ENCODE data around the gene MRGPRD.

DNA sequence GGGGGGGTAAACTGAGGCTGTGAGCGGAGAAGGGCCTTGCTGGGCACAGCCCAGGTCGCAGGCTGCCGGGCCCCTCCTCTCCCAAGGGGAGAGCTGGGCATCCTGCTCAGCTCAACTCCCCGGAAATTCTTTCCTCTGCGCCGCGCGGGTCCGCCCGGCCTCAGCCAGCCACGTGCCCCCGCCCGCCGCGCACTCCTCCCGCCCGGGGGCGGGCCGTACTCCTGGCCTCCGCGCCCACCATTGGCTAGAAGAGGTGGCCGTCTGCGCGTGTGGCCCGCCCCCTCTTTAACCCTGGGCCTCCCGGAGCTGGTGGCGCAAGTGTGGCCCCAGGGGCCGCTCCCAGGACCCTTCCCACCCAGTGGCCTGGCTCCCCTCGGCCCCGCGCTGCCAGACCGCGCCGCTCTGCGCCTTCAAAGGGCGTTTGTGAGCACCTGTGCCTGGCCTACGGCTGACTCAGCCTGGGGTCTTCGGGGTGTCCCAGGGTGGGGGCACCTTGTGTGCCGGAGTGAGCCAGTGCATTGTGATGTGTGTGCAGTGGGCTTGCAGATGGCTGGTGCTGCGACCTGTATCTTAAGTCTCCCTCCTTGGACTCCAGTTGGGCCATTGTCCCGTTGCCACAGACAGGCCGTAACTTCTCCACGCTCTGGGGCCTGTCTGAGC lies 30.3 kb upstream of the MRGPRD start:
- no peak for TF ChIP-seq SIN3A (IDR thresholded peaks at IDR 0.05; ENCODE audit: low read depth)
- TF ChIP-seq CEBPB (IDR thresholded peaks at IDR 0.05; ENCODE audit: low read depth), result no peak
- TF ChIP-seq, protein P1, sequence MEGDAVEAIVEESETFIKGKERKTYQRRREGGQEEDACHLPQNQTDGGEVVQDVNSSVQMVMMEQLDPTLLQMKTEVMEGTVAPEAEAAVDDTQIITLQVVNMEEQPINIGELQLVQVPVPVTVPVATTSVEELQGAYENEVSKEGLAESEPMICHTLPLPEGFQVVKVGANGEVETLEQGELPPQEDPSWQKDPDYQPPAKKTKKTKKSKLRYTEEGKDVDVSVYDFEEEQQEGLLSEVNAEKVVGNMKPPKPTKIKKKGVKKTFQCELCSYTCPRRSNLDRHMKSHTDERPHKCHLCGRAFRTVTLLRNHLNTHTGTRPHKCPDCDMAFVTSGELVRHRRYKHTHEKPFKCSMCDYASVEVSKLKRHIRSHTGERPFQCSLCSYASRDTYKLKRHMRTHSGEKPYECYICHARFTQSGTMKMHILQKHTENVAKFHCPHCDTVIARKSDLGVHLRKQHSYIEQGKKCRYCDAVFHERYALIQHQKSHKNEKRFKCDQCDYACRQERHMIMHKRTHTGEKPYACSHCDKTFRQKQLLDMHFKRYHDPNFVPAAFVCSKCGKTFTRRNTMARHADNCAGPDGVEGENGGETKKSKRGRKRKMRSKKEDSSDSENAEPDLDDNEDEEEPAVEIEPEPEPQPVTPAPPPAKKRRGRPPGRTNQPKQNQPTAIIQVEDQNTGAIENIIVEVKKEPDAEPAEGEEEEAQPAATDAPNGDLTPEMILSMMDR (IDR thresholded peaks at IDR 0.05 in 2 of 3, conservative IDR thresholded peaks at IDR 0.05 in 1 of 3; ENCODE audit: borderline replicate concordance in 1 of 3, insufficient read depth in 1 of 3, low read depth in 2 of 3, low read length in 2 of 3), result no peak
- TF ChIP-seq, protein P2, sequence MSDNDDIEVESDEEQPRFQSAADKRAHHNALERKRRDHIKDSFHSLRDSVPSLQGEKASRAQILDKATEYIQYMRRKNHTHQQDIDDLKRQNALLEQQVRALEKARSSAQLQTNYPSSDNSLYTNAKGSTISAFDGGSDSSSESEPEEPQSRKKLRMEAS (IDR thresholded peaks at IDR 0.05), result peak; percentile 93
- peak; percentile 65 for TF ChIP-seq POLR2A (IDR thresholded peaks at IDR 0.05; ENCODE audit: borderline replicate concordance, extremely low read depth, insufficient read depth, insufficient read length)
- TF ChIP-seq EZH2 (IDR thresholded peaks at IDR 0.05), result no peak
- TF ChIP-seq POLR2AphosphoS5 (IDR thresholded peaks at IDR 0.05; ENCODE audit: low read depth, low read length), result peak; percentile 71
- TF ChIP-seq ZFX (IDR thresholded peaks at IDR 0.05), result 0 out of 2 replicates have a peak, but pooled peaks have one; percentile 12
- TF ChIP-seq YY1 (IDR thresholded peaks at IDR 0.05; ENCODE audit: extremely low read depth, insufficient replicate concordance, low read depth, low read length), result no peak
- TF ChIP-seq SRF (IDR thresholded peaks at IDR 0.05; ENCODE audit: low read depth), result no peak
- no peak for TF ChIP-seq EZH2phosphoT487 (IDR thresholded peaks at IDR 0.05; ENCODE audit: borderline replicate concordance)
- TF ChIP-seq CBX3 (IDR thresholded peaks at IDR 0.05; ENCODE audit: low read depth), result no peak
- no peak for TF ChIP-seq ZNF274 (IDR thresholded peaks at IDR 0.05; ENCODE audit: low read depth, low read length)
- TF ChIP-seq, protein P3, sequence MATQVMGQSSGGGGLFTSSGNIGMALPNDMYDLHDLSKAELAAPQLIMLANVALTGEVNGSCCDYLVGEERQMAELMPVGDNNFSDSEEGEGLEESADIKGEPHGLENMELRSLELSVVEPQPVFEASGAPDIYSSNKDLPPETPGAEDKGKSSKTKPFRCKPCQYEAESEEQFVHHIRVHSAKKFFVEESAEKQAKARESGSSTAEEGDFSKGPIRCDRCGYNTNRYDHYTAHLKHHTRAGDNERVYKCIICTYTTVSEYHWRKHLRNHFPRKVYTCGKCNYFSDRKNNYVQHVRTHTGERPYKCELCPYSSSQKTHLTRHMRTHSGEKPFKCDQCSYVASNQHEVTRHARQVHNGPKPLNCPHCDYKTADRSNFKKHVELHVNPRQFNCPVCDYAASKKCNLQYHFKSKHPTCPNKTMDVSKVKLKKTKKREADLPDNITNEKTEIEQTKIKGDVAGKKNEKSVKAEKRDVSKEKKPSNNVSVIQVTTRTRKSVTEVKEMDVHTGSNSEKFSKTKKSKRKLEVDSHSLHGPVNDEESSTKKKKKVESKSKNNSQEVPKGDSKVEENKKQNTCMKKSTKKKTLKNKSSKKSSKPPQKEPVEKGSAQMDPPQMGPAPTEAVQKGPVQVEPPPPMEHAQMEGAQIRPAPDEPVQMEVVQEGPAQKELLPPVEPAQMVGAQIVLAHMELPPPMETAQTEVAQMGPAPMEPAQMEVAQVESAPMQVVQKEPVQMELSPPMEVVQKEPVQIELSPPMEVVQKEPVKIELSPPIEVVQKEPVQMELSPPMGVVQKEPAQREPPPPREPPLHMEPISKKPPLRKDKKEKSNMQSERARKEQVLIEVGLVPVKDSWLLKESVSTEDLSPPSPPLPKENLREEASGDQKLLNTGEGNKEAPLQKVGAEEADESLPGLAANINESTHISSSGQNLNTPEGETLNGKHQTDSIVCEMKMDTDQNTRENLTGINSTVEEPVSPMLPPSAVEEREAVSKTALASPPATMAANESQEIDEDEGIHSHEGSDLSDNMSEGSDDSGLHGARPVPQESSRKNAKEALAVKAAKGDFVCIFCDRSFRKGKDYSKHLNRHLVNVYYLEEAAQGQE (IDR thresholded peaks at IDR 0.05; ENCODE audit: low read depth), result no peak

Measured in HCT116 (cell line).